Lower leg skin (tissue), 3 donors: ENCODE data around the gene PLPPR1.

Experiments
- POLR2A ChIP-seq, 2 donors: fragments of 450-650 bp; IDR thresholded peaks; one replicate each; pipeline ENCODE4 v1.6.1; 2016 to 2017; ENCODE audit warnings: antibody characterized with exemption in 2 of 2, mild to moderate bottlenecking in 1 of 2, moderate library complexity in 1 of 2
- TF ChIP-seq, protein P1 (sequence below), 3 donors: fragments of 450-650 bp; IDR thresholded peaks; one replicate each; pipeline ENCODE4 v1.5.1; 2016; ENCODE audit warnings: antibody characterized with exemption in 3 of 3, mild to moderate bottlenecking in 3 of 3, moderate library complexity in 2 of 3

DNA sequence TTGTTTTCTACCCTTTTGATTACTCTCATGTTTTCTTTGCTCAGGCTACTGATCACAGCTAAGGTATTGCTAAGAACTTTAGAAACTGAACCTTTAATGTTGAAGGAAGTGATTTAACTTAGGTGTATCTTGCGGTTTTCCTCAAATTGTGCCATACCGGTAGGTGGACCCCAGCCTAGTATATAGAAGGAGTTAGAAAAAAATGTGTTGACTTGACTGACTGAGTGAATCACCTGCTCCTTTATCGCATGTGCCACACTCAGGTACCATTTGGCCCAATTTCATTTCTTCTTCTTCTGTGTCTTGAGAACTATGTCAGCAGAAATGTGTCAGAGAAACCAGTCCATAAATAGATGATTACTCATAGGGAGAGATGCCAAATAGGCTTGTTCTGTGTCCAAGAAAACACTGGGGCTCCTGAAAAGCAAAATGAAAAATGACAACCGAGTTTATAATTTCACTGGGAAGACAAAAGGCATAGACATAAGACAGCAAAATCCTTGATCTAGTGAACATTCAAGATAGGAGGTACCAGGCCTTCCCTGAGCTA lies 19.4 kb downstream of the PLPPR1 start:
- TF ChIP-seq, protein P1, sequence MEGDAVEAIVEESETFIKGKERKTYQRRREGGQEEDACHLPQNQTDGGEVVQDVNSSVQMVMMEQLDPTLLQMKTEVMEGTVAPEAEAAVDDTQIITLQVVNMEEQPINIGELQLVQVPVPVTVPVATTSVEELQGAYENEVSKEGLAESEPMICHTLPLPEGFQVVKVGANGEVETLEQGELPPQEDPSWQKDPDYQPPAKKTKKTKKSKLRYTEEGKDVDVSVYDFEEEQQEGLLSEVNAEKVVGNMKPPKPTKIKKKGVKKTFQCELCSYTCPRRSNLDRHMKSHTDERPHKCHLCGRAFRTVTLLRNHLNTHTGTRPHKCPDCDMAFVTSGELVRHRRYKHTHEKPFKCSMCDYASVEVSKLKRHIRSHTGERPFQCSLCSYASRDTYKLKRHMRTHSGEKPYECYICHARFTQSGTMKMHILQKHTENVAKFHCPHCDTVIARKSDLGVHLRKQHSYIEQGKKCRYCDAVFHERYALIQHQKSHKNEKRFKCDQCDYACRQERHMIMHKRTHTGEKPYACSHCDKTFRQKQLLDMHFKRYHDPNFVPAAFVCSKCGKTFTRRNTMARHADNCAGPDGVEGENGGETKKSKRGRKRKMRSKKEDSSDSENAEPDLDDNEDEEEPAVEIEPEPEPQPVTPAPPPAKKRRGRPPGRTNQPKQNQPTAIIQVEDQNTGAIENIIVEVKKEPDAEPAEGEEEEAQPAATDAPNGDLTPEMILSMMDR (IDR thresholded peaks at IDR 0.05) = no peak
- TF ChIP-seq POLR2A (IDR thresholded peaks at IDR 0.05) = no peak
